Mesenteric fat pad (tissue), 1 donor: ENCODE data around the gene TBC1D22A. TPM values are rescaled to one million over a fixed set of nuclear protein-coding genes. Genes with fewer than 3 reads are reported as not detected.
A peak's percentile ranks its signal among the peaks of the same experiment; 100 is the strongest.

ENCODE experiments used
- DNase-seq: peaks from one replicate; pipeline ENCODE4 v3.0.0-alpha.2; 2020; ENCODE audit warnings: low spot score
- total RNA-seq: library from RNA; stranded (reverse); fragmentation: NEBNext Ultra II Directional; extraction: Animal tissue kit (Norgen Biotek cat#: 25700); gene quantifications from one replicate; pipeline ENCODE4 v1.2.1, GENCODE V29; 2021
- donor health status: DM: yes; HTN: yes; CAD: no.

The TBC1D22A gene
- total RNA-seq, 1 donor from 2014 or later = 24.5 TPM

GRCh38 chr22:47066616-47066905 is 304.1 kb downstream of the TBC1D22A start:
- no peak for DNase-seq

GRCh38 chr22:47067321-47067890 is 305.0 kb downstream of the TBC1D22A start:
- DNase-seq = no peak

GRCh38 chr22:47067911-47068625 is 305.6 kb downstream of the TBC1D22A start:
- DNase-seq = peak; percentile 76

- DNase-seq = no peak
These were observed 306.2 kb downstream of the TBC1D22A start for GRCh38 chr22:47068626-47068996.

- peak; percentile 59 for DNase-seq
These were observed 306.8 kb downstream of the TBC1D22A start for GRCh38 chr22:47069270-47069669.

- peak; percentile 84 for DNase-seq
These were observed 308.8 kb downstream of the TBC1D22A start for GRCh38 chr22:47071078-47071806.

GRCh38 chr22:47071807-47072641 is 309.6 kb downstream of the TBC1D22A start:
- DNase-seq = peak; percentile 51

- DNase-seq = peak; percentile 53
These were observed 310.2 kb downstream of the TBC1D22A start for GRCh38 chr22:47072642-47072967.

GRCh38 chr22:47073075-47073474 is 310.6 kb downstream of the TBC1D22A start:
- peak; percentile 26 for DNase-seq

- peak; percentile 12 for DNase-seq
These were observed 311.7 kb downstream of the TBC1D22A start for GRCh38 chr22:47074105-47074504.

- DNase-seq = no peak
These were observed 313.1 kb downstream of the TBC1D22A start for GRCh38 chr22:47075568-47075967.

GRCh38 chr22:47076758-47077157 is 314.3 kb downstream of the TBC1D22A start:
- no peak for DNase-seq

GRCh38 chr22:47080100-47080499 is 317.6 kb downstream of the TBC1D22A start:
- DNase-seq = no peak

- DNase-seq = no peak
These were observed 320.1 kb downstream of the TBC1D22A start for GRCh38 chr22:47082505-47082904.

- peak; percentile 43 for DNase-seq
These were observed 321.0 kb downstream of the TBC1D22A start for GRCh38 chr22:47083379-47083986.

- peak; percentile 75 for DNase-seq
These were observed 321.8 kb downstream of the TBC1D22A start for GRCh38 chr22:47084226-47084625.

- DNase-seq = peak; percentile 47
These were observed 324.3 kb downstream of the TBC1D22A start for GRCh38 chr22:47086596-47087248.

- peak; percentile 39 for DNase-seq
These were observed 326.2 kb downstream of the TBC1D22A start for GRCh38 chr22:47088480-47089158.

- peak; percentile 37 for DNase-seq
These were observed 326.9 kb downstream of the TBC1D22A start for GRCh38 chr22:47089374-47089773.

- peak; percentile 88 for DNase-seq
These were observed 327.5 kb downstream of the TBC1D22A start for GRCh38 chr22:47089796-47090460.
